NCI-H1048 (cell line): ENCODE results near the gene TMEM192.
"Not testable (repeated sequence)": the region's sequence is repeated elsewhere in the genome, so short reads cannot be mapped to it uniquely, and the experiment has no call there.

ENCODE experiments used
- DNase-seq: peaks from one replicate; lab custom pipeline; 2025; lab: John Stamatoyannopoulos, UW

The TMEM192 gene

GRCh38 chr4:165112368-165113121 is at the start of gene TMEM192:
TMEM192 (minus strand) TSS chr4:165112860; CDS start chr4:165112773, 87 bp downstream.
- DNase-seq, result peak; percentile 58

GRCh38 chr4:165158762-165159161 is 46.1 kb upstream of the TMEM192 start:
- DNase-seq, result no peak

GRCh38 chr4:165156906-165157305 is 44.2 kb upstream of the TMEM192 start:
- DNase-seq, result no peak

GRCh38 chr4:165154482-165154881 is 41.8 kb upstream of the TMEM192 start:
- DNase-seq, result no peak

GRCh38 chr4:165152527-165152926 is 39.9 kb upstream of the TMEM192 start:
- DNase-seq, result no peak

- no peak for DNase-seq
Measured at GRCh38 chr4:165151734-165152133, 39.1 kb upstream of the TMEM192 start.

- DNase-seq, result no peak
Measured at GRCh38 chr4:165150545-165150944, 37.9 kb upstream of the TMEM192 start.

GRCh38 chr4:165138843-165139242 is 26.2 kb upstream of the TMEM192 start:
- DNase-seq, result no peak

- DNase-seq, result no peak
Measured at GRCh38 chr4:165137205-165137604, 24.5 kb upstream of the TMEM192 start.

- DNase-seq, result no peak
Measured at GRCh38 chr4:165136529-165136928, 23.9 kb upstream of the TMEM192 start.

GRCh38 chr4:165133150-165133549 is 20.5 kb upstream of the TMEM192 start:
- DNase-seq, result no peak

- peak; percentile 3 for DNase-seq
Measured at GRCh38 chr4:165131247-165131832, 18.7 kb upstream of the TMEM192 start.

GRCh38 chr4:165129924-165130323 is 17.3 kb upstream of the TMEM192 start:
- DNase-seq, result no peak

GRCh38 chr4:165125869-165126499 is 13.3 kb upstream of the TMEM192 start:
- DNase-seq, result not testable (repeated sequence)

GRCh38 chr4:165124488-165124887 is 11.8 kb upstream of the TMEM192 start:
- no peak for DNase-seq

GRCh38 chr4:165118256-165118909 is 5.7 kb upstream of the TMEM192 start:
- DNase-seq, result no peak

GRCh38 chr4:165115301-165115700 is 2.6 kb upstream of the TMEM192 start:
- DNase-seq, result no peak

GRCh38 chr4:165111906-165112367 is 723 bp downstream of the TMEM192 start:
- DNase-seq, result no peak

GRCh38 chr4:165106518-165106917 is 6.1 kb downstream of the TMEM192 start:
- DNase-seq, result no peak

GRCh38 chr4:165101641-165102040 is 11.0 kb downstream of the TMEM192 start:
- DNase-seq, result no peak

GRCh38 chr4:165096776-165097175 is 15.9 kb downstream of the TMEM192 start:
- DNase-seq, result no peak

GRCh38 chr4:165095291-165095690 is 17.4 kb downstream of the TMEM192 start:
- no peak for DNase-seq

GRCh38 chr4:165094873-165095272 is 17.8 kb downstream of the TMEM192 start:
- no peak for DNase-seq
